ENCODE measurements around the gene GMPPB.

The GMPPB gene

GRCh38 chr3:49713336-49714105 lies 10.2 kb downstream of the GMPPB start:
- TF ChIP-seq, protein P1, sequence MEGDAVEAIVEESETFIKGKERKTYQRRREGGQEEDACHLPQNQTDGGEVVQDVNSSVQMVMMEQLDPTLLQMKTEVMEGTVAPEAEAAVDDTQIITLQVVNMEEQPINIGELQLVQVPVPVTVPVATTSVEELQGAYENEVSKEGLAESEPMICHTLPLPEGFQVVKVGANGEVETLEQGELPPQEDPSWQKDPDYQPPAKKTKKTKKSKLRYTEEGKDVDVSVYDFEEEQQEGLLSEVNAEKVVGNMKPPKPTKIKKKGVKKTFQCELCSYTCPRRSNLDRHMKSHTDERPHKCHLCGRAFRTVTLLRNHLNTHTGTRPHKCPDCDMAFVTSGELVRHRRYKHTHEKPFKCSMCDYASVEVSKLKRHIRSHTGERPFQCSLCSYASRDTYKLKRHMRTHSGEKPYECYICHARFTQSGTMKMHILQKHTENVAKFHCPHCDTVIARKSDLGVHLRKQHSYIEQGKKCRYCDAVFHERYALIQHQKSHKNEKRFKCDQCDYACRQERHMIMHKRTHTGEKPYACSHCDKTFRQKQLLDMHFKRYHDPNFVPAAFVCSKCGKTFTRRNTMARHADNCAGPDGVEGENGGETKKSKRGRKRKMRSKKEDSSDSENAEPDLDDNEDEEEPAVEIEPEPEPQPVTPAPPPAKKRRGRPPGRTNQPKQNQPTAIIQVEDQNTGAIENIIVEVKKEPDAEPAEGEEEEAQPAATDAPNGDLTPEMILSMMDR (conservative IDR thresholded peaks at IDR 0.05) = no peak
- TF ChIP-seq ZFX (IDR thresholded peaks at IDR 0.05) = no peak
- no peak overlapping the region for H3K27ac ChIP-seq

DNA sequence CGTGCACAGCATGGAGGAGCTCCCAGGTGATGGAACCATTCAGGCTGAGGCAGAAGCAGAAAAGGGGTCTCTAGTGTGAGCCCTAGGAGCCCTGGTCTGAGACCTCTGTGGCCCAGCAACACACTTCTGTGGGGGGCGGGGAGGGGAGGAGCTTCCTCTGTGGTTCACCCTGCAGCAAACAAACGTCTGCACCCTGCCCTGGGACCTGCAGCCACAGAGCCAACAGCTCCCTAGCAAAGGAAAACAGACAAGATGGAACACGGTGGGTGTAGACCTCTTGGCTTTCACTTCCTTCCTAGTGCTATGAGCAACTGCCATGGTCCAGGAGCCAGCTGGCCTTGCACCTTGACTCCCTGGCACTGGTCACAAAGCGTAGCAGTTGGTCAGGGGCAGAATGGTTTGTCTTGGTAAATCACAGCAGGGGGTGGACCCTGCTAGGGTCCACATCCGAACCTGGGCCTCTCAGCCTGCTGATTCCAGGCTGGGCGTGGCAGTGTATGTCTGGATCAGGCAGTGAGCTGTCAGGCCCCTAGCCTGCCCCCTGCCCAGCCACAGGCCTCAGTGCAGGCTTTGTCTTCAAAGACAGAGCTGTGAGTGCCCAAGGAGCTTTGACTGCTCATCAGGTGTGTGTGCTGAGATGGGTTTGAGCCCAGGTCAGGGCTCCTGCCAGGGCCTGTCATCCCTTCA lies 11.0 kb downstream of the GMPPB start:
- H3K27ac ChIP-seq = no peak overlapping the region

GRCh38 chr3:49712166-49712565 lies 11.6 kb downstream of the GMPPB start:
- TF ChIP-seq ZFX (IDR thresholded peaks at IDR 0.05) = no peak
- TF ChIP-seq, protein P1 (conservative IDR thresholded peaks at IDR 0.05) = no peak

More for the DNA sequence above, 11.0 kb downstream of the GMPPB start:
- TF ChIP-seq, protein P1 (conservative IDR thresholded peaks at IDR 0.05) = no peak
- no peak for TF ChIP-seq ZFX (IDR thresholded peaks at IDR 0.05)

DNA sequence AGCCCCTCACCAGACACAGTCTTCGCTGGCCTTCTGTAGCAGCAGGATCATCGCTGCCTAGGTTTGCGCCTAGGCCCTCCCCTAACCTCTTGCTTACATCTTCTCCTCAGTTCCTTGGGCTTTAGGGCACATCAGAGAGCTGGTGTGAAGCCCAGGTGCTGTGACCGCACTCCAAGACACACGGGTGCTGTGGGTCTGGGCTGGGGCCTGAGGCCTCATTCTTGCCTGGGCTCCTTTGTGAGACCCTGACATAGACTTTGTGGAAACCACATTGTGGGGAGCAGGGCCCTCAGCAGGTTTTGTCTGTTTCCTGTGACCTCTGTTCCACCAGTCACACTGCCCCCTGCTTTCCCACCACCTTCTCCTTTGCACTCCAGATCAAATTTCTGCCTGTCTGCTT lies 12.3 kb downstream of the GMPPB start:
- TF ChIP-seq ZFX (IDR thresholded peaks at IDR 0.05) = no peak
- TF ChIP-seq, protein P1 (conservative IDR thresholded peaks at IDR 0.05) = no peak
- H3K27ac ChIP-seq = no peak overlapping the region

More at GRCh38 chr3:49712166-49712565, 11.6 kb downstream of the GMPPB start:
- no peak overlapping the region for H3K27ac ChIP-seq

DNA sequence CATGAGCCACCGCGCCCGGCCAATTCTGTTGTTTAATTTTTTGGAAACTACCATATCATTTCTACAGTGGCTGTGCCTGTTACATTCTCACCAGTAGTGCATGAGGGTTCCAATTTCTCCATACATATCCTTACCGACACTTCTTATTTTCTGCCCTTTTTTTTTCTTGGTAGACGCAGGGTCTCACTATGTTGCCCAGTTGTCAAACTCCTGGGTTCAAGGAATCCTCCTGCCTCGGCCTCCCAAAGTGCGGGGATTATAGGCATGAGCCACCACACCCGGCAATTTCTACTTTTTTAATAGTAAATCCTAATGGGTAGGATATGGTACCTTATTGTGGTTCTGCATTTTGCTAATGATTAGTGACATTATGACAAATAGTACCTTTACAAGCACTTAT lies 13.9 kb downstream of the GMPPB start:
- H3K27ac ChIP-seq = no peak overlapping the region
- TF ChIP-seq, protein P1 (conservative IDR thresholded peaks at IDR 0.05) = no peak
- TF ChIP-seq ZFX (IDR thresholded peaks at IDR 0.05) = no peak

GRCh38 chr3:49707113-49707480 lies 16.7 kb downstream of the GMPPB start:
- H3K27ac ChIP-seq = no peak overlapping the region
- no peak for TF ChIP-seq ZFX (IDR thresholded peaks at IDR 0.05)
- TF ChIP-seq, protein P1 (conservative IDR thresholded peaks at IDR 0.05) = no peak

DNA sequence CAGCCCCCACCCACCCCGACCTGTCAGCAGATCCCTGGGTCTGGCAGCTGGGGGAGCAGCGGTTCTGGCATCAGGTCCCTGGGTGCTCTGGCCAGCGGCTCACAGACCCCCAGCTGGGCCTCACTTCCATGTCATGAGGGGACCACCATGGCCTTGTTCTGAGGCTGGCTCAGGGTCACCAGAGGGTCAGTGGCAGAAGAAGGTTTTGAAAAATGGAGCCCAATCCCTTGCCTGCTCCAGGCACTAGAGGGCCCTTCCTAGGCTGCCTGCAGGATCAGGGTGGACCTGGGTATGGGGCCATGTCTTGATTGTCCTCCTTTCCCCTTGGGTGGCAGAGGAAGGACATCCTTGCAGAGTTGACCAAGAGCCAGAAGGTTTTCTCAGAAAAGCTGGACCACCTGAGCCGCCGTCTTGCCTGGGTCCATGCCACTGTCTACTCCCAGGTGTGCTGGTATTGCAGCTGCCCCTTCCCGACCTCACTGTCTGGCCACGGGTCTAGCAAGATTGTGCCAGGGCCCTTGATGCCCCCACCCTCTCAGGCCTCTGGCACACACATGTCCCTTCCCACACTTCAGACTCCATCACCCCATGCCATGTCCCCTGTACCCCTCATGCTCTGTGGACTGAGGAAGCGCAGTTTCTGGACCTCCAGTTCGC lies 17.2 kb downstream of the GMPPB start:
- no peak for TF ChIP-seq ZFX (IDR thresholded peaks at IDR 0.05)
- TF ChIP-seq, protein P1 (conservative IDR thresholded peaks at IDR 0.05) = no peak

More for the DNA sequence above, 17.2 kb downstream of the GMPPB start:
- no peak overlapping the region for H3K27ac ChIP-seq

All from C4-2B (cell line).